ENCODE results near the gene FGD6. TPM values are rescaled to one million over a fixed set of nuclear protein-coding genes. Genes with fewer than 3 reads are reported as not detected.

FGD6 gene
- polyA plus RNA-seq (40.4 to 54.2 TPM (median 50.8 TPM) in 3 replicates), polyA minus RNA-seq (16.1 to 84.1 TPM (median 45.5 TPM) in 3 replicates)
- polyA plus RNA-seq (2011; ENCODE audit: low read depth): 6.6 TPM
- polyA plus RNA-seq (2011; cell fraction: cytosol; rRNA removed): 25.0 and 52.1 TPM in 2 replicates
- 75.5 and 92.1 TPM in 2 replicates for polyA plus RNA-seq (2011; cell fraction: nucleus; rRNA removed)
- 9.7 and 34.8 TPM in 2 replicates for polyA plus RNA-seq (2012; ENCODE audit: low replicate concordance)
- 58.5 TPM for polyA minus RNA-seq (2011; cell fraction: cytosol; rRNA and poly(A)+ RNA removed)
- polyA minus RNA-seq (2011; cell fraction: nucleus; rRNA and poly(A)+ RNA removed): 60.4 and 108 TPM in 2 replicates

DNA sequence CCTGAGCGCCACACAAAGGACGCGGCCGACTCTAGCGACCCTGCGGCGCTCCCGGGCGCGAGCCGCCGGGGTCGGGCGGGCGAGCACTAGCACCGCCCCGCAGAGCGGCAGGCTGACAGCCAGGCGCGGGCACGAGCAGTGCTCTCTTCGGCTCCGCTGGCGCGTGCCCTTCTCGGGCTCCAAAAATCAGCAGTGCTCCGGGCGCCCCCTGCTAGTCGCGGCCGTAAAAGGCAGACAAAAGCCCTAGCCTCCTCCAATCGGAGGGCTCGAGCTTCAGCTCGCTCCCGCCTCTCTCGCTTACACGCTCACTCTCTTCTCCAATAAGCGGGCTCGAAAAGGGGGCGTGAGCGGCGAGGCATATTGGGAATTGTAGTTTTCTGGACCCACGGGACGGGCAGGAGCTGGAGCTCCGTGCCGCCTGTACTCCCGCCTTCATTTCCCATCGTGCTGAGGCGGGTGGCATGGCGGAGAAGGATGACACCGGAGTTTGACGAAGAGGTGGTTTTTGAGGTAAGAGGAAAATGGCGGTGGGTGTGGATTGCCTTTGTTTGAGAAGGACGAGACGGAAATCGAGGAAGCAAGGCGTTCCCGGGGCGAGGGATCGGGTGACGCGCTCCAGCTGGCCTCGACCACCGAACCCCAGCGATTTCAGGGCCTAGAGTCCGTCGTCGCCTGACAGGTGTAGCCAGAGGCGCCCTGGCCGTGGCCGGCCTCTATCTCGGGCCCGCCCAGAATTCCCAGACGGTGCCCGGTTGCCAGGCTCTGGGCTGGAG, at the start of gene FGD6, which contains the start of gene VEZT:
Gene FGD6 (minus strand): TSS at position 91 of the 773 bp plus-strand sequence. CDS start 227 bp downstream, outside the sequence.
Gene VEZT (plus strand): TSS at position 431 of the 773 bp plus-strand sequence. CDS start 44 bp downstream, at position 475.
- dilution Hi-C loops (cut with MboI; ENCODE audit: extremely low pct_ligation_motif_present, low sequenced_read_pairs): no loop called here
- FAIRE-seq: peak; percentile 76
- peak within 1 kb of the TSS; percentile 98 for H3K27ac ChIP-seq (ENCODE audit: control insufficient read depth, insufficient read depth, low read length)

DNA sequence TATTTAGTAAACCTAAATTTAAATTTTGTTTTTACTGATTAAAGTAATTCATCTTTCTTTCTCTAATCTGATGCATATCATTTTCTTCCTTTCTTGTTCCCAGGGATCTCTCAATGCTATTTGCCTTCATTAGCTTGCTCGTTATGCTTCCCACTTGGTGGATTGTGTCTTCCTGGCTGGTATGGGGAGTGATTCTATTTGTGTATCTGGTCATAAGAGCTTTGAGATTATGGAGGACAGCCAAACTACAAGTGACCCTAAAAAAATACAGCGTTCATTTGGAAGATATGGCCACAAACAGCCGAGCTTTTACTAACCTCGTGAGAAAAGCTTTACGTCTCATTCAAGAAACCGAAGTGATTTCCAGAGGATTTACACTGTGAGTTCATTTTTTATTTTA, 49.0 kb upstream of the FGD6 start:
- no peak for FAIRE-seq
- peaks cover 22 to 30% of the 10 kb centered on the region in 2 experiments for H3K36me3 ChIP-seq (ENCODE audit: control insufficient read depth in 2 of 2, extremely low read depth in 1 of 2, insufficient read depth in 2 of 2, low read length in 2 of 2)
- H3K27ac ChIP-seq (ENCODE audit: control insufficient read depth, insufficient read depth, low read length): no peak overlapping the region
- no peak overlapping the region for H2AFZ ChIP-seq (ENCODE audit: control insufficient read depth, low read length)
- H3K4me1 ChIP-seq (ENCODE audit: control insufficient read depth, extremely low read depth, insufficient read depth, low read length): peaks cover 4% of the 10 kb centered on the region
- H3K4me2 ChIP-seq (ENCODE audit: control insufficient read depth, extremely low read depth, insufficient read depth, low read depth, low read length): no peak overlapping the region
- no peaks in the 10 kb centered on the region for H3K9me3 ChIP-seq (ENCODE audit: control insufficient read depth, low read depth, low read length)
- H3K9ac ChIP-seq (ENCODE audit: control insufficient read depth, extremely low read depth, insufficient read depth, low read length): no peak overlapping the region
- dilution Hi-C loops (cut with MboI; ENCODE audit: extremely low pct_ligation_motif_present, low sequenced_read_pairs): no loop called here
- TF ChIP-seq, protein P1, sequence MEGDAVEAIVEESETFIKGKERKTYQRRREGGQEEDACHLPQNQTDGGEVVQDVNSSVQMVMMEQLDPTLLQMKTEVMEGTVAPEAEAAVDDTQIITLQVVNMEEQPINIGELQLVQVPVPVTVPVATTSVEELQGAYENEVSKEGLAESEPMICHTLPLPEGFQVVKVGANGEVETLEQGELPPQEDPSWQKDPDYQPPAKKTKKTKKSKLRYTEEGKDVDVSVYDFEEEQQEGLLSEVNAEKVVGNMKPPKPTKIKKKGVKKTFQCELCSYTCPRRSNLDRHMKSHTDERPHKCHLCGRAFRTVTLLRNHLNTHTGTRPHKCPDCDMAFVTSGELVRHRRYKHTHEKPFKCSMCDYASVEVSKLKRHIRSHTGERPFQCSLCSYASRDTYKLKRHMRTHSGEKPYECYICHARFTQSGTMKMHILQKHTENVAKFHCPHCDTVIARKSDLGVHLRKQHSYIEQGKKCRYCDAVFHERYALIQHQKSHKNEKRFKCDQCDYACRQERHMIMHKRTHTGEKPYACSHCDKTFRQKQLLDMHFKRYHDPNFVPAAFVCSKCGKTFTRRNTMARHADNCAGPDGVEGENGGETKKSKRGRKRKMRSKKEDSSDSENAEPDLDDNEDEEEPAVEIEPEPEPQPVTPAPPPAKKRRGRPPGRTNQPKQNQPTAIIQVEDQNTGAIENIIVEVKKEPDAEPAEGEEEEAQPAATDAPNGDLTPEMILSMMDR (optimal IDR thresholded peaks at IDR 0.05 in 1 of 3, IDR thresholded peaks at IDR 0.05 in 1 of 3, conservative IDR thresholded peaks at IDR 0.05 in 1 of 3; ENCODE audit: extremely low read depth in 1 of 3, insufficient read depth in 2 of 3, low read length in 3 of 3): no peak
- no peak for TF ChIP-seq EZH2 (IDR thresholded peaks at IDR 0.05; ENCODE audit: low read length)
- H3K9me1 ChIP-seq (ENCODE audit: control insufficient read depth, extremely low read depth, insufficient read depth, low read length): no peaks in the 10 kb centered on the region
- no peaks in the 10 kb centered on the region for H3K27me3 ChIP-seq (ENCODE audit: control insufficient read depth, extremely low read depth, insufficient read depth, low read length)
- peaks cover 7% of the 10 kb centered on the region for H3K79me2 ChIP-seq (ENCODE audit: control insufficient read depth, insufficient read depth, low read length)
- no peak overlapping the region for H3K4me3 ChIP-seq (ENCODE audit: control insufficient read depth in 2 of 3, extremely low read depth in 1 of 3, insufficient read depth in 2 of 3, low read depth in 1 of 3, low read length in 3 of 3)
- no peak for DNase-seq (ENCODE audit: low read depth, low spot score)
- no peaks in the 10 kb centered on the region for H4K20me1 ChIP-seq (ENCODE audit: control insufficient read depth, extremely low read depth, insufficient read depth, low read length)

More for the DNA sequence above, at the start of gene FGD6, which contains the start of gene VEZT:
- Histone ChIP-seq H3K36me3 (ENCODE audit: control insufficient read depth in 2 of 2, extremely low read depth in 1 of 2, insufficient read depth in 2 of 2, low read length in 2 of 2) (peaks cover 0 to 4% of the 10 kb centered on the region in 2 experiments), H2AFZ (ENCODE audit: control insufficient read depth, low read length) (peak within 1 kb of the TSS; percentile 79), H3K4me3 (ENCODE audit: control insufficient read depth in 2 of 3, extremely low read depth in 1 of 3, insufficient read depth in 2 of 3, low read depth in 1 of 3, low read length in 3 of 3) (peak within 1 kb of the TSS; percentile 62 to 100 (median 98)), H3K79me2 (ENCODE audit: control insufficient read depth, insufficient read depth, low read length) (peaks cover 92% of the 10 kb centered on the region), H4K20me1 (ENCODE audit: control insufficient read depth, extremely low read depth, insufficient read depth, low read length) (no peaks in the 10 kb centered on the region), H3K4me1 (ENCODE audit: control insufficient read depth, extremely low read depth, insufficient read depth, low read length) (peaks cover 45% of the 10 kb centered on the region), H3K9me3 (ENCODE audit: control insufficient read depth, low read depth, low read length) (no peaks in the 10 kb centered on the region), H3K27me3 (ENCODE audit: control insufficient read depth, extremely low read depth, insufficient read depth, low read length) (no peaks in the 10 kb centered on the region), H3K9ac (ENCODE audit: control insufficient read depth, extremely low read depth, insufficient read depth, low read length) (peak within 1 kb of the TSS; percentile 99), H3K4me2 (ENCODE audit: control insufficient read depth, extremely low read depth, insufficient read depth, low read depth, low read length) (peak within 1 kb of the TSS; percentile 94), H3K9me1 (ENCODE audit: control insufficient read depth, extremely low read depth, insufficient read depth, low read length) (no peaks in the 10 kb centered on the region)
- no peak for TF ChIP-seq EZH2 (IDR thresholded peaks at IDR 0.05; ENCODE audit: low read length)
- TF ChIP-seq, protein P1 (optimal IDR thresholded peaks at IDR 0.05 in 1 of 3, IDR thresholded peaks at IDR 0.05 in 1 of 3, conservative IDR thresholded peaks at IDR 0.05 in 1 of 3; ENCODE audit: extremely low read depth in 1 of 3, insufficient read depth in 2 of 3, low read length in 3 of 3): peak; percentile 61 to 64 (median 63)
- peak; percentile 89 for DNase-seq (ENCODE audit: low read depth, low spot score)

Data from keratinocyte (primary cell).